OCI-LY1 (cell line): ENCODE results near the gene USP34.
"Not testable (repeated sequence)": the region's sequence is repeated elsewhere in the genome, so short reads cannot be mapped to it uniquely, and the experiment has no call there.

Experiments
- H2AFZ ChIP-seq: fragments of 200-600 bp; sonication (generic), shearing (Covaris generic); 2 replicates; pipeline ENCODE4 v1.6.0; 2014; ENCODE audit warnings: antibody characterized with exemption, mild to moderate bottlenecking, low read length
- H3F3A ChIP-seq: fragments of 200-600 bp; sonication (generic), shearing (Covaris generic); 2 replicates; pipeline ENCODE4 v1.6.0; 2014; ENCODE audit warnings: mild to moderate bottlenecking, antibody characterized with exemption, low read length, moderate library complexity; ENCODE audit not compliant: insufficient read depth
- H3K27ac ChIP-seq: fragments of 200-600 bp; sonication (generic); 2 replicates; pipeline ENCODE4 v1.5.1; 2014; ENCODE audit warnings: low read length, mixed run types, mild to moderate bottlenecking, low read depth; ENCODE audit not compliant: poor library complexity, severe bottlenecking
- H3K27me3 ChIP-seq: fragments of 200-600 bp; sonication (generic); 2 replicates; pipeline ENCODE4 v1.6.0; 2014; ENCODE audit warnings: antibody characterized with exemption, mild to moderate bottlenecking, low read length, moderate library complexity; ENCODE audit not compliant: insufficient read depth
- H3K36me3 ChIP-seq: fragments of 200-600 bp; sonication (generic); 2 replicates; pipeline ENCODE4 v1.6.1; 2014; ENCODE audit warnings: mild to moderate bottlenecking, antibody characterized with exemption, low read length, moderate library complexity, mixed read lengths; ENCODE audit not compliant: insufficient read depth
- H3K4me1 ChIP-seq: fragments of 200-600 bp; sonication (generic); 2 replicates; pipeline ENCODE4 v1.5.1; 2014; ENCODE audit warnings: mild to moderate bottlenecking, low read length, moderate library complexity; ENCODE audit not compliant: insufficient read depth, severe bottlenecking
- H3K4me2 ChIP-seq: fragments of 200-600 bp; sonication (generic), shearing (Covaris generic); 2 replicates; pipeline ENCODE4 v1.6.1; 2014; ENCODE audit warnings: low read length
- H3K4me3 ChIP-seq: fragments of 200-600 bp; sonication (generic); 2 replicates; pipeline ENCODE4 v1.5.1; 2014; ENCODE audit warnings: low read length, low read depth, mild to moderate bottlenecking, mixed read lengths; ENCODE audit not compliant: poor library complexity, severe bottlenecking
- H3K79me2 ChIP-seq: fragments of 200-600 bp; shearing (Covaris generic); 2 replicates; pipeline ENCODE4 v1.6.1; 2016; ENCODE audit warnings: mixed run types, low read length, mixed read lengths; ENCODE audit not compliant: insufficient read depth
- H3K9ac ChIP-seq: fragments of 200-600 bp; sonication (generic), shearing (Covaris generic); 2 replicates; pipeline ENCODE4 v1.6.1; 2014; ENCODE audit warnings: mild to moderate bottlenecking, low read length, mixed read lengths
- H3K9me2 ChIP-seq: fragments of 200-600 bp; sonication (generic), shearing (Covaris generic); 2 replicates; pipeline ENCODE4 v1.6.1; 2014; ENCODE audit warnings: low read depth, mild to moderate bottlenecking, low read length, mixed read lengths
- H3K9me3 ChIP-seq: fragments of 200-600 bp; shearing (Covaris generic); 2 replicates; pipeline ENCODE4 v1.6.1; 2014; ENCODE audit warnings: low read length, mixed read lengths
- H4K20me1 ChIP-seq: fragments of 200-600 bp; sonication (generic), shearing (Covaris generic); 2 replicates; pipeline ENCODE4 v1.6.0; 2016; ENCODE audit warnings: mild to moderate bottlenecking, low read length; ENCODE audit not compliant: insufficient read depth
- EZH2 ChIP-seq: fragments of 200-600 bp; sonication (generic), shearing (Covaris generic); IDR thresholded peaks from 2 replicates; pipeline ENCODE4 v1.8.0; 2017; ENCODE audit warnings: borderline replicate concordance, mixed run types, mild to moderate bottlenecking, antibody characterized with exemption, low read length, moderate library complexity, mixed read lengths
- TF ChIP-seq, protein P1 (sequence below): fragments of 200-600 bp; sonication (generic), shearing (Covaris generic); IDR thresholded peaks from 2 replicates; pipeline ENCODE4 v1.5.1; 2017; ENCODE audit warnings: mild to moderate bottlenecking, antibody characterized with exemption, low read length, moderate library complexity, mixed read lengths

Gene USP34

DNA sequence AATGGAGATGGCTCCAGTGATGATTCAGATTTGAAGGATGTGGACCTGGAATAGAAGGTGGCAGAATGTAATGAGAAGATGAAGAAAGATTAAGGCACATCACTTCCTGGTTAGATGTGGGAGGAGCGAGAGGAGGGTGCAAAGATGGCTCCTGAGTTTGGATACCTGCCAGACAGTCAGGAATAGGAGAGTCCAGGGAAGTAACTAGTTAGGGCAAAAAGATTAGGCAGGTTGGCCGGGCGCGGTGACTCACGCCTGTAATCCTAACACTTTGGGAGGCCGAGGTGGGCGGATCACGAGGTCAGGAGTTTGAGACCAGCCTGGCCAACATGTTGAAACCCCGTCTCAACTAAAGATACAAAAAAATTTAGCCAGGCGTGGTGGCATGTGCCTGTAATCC lies 303.3 kb downstream of the USP34 start:
- Histone ChIP-seq H3F3A (no peaks in the 10 kb centered on the region), H3K9ac (no peak overlapping the region), H3K27me3 (no peaks in the 10 kb centered on the region), H2AFZ (no peak overlapping the region), H3K9me3 (no peaks in the 10 kb centered on the region), H3K79me2 (no peaks in the 10 kb centered on the region), H3K27ac (no peak overlapping the region), H4K20me1 (no peaks in the 10 kb centered on the region), H3K36me3 (peaks cover 31% of the 10 kb centered on the region), H3K9me2 (no peaks in the 10 kb centered on the region), H3K4me2 (no peak overlapping the region), H3K4me1 (no peaks in the 10 kb centered on the region), H3K4me3 (no peak overlapping the region)
- no peak for TF ChIP-seq EZH2
- TF ChIP-seq, protein P1, sequence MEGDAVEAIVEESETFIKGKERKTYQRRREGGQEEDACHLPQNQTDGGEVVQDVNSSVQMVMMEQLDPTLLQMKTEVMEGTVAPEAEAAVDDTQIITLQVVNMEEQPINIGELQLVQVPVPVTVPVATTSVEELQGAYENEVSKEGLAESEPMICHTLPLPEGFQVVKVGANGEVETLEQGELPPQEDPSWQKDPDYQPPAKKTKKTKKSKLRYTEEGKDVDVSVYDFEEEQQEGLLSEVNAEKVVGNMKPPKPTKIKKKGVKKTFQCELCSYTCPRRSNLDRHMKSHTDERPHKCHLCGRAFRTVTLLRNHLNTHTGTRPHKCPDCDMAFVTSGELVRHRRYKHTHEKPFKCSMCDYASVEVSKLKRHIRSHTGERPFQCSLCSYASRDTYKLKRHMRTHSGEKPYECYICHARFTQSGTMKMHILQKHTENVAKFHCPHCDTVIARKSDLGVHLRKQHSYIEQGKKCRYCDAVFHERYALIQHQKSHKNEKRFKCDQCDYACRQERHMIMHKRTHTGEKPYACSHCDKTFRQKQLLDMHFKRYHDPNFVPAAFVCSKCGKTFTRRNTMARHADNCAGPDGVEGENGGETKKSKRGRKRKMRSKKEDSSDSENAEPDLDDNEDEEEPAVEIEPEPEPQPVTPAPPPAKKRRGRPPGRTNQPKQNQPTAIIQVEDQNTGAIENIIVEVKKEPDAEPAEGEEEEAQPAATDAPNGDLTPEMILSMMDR = no peak

DNA sequence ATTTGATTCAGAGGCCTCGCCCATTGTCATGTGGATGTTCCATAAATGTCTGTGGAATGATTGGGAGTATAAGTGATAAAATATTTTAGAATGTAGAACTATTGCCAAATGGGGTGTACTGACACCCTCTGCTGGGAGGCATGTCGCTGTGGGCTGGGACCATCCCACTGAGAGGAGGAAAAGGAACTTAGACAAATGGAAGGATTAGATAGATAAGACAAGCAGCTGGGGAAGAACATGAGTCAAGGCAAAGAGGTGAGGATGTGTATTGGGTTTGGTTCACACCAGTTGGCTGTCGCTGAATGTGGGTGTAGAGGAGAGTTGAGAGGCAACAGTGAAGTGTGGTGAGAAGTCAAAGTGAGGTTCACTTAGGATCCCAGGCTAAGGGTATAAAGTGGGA lies 304.9 kb downstream of the USP34 start:
- no peaks in the 10 kb centered on the region for H3K4me1 ChIP-seq
- no peak overlapping the region for H3K27ac ChIP-seq
- TF ChIP-seq, protein P1 = no peak
- no peak for TF ChIP-seq EZH2
- H3K9me2 ChIP-seq = no peaks in the 10 kb centered on the region
- H3K27me3 ChIP-seq = no peaks in the 10 kb centered on the region
- no peaks in the 10 kb centered on the region for H3F3A ChIP-seq
- H3K9me3 ChIP-seq = no peaks in the 10 kb centered on the region
- no peak overlapping the region for H3K4me2 ChIP-seq
- no peak overlapping the region for H3K4me3 ChIP-seq
- H3K79me2 ChIP-seq = no peaks in the 10 kb centered on the region
- H2AFZ ChIP-seq = no peak overlapping the region
- H3K9ac ChIP-seq = no peak overlapping the region
- no peaks in the 10 kb centered on the region for H4K20me1 ChIP-seq
- H3K36me3 ChIP-seq = peaks cover 38% of the 10 kb centered on the region

DNA sequence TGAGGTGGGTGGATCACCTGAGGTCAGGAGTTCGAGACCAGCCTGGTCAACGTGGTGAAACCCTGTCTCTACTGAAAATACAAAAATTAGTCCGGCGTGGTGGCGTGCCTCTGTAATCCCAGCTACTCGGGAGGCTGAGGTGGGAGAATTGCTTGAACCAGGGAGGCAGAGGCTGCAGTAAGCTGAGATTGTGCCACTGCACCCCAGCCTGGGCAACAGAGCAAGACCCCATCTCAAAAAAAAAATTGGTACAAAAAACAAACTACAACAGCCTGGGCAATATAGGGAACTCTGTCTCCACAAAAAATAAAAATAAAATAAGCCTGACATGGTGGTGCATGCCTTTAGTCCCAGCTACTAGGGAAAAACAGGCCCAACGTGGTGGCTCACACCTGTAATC lies 305.8 kb downstream of the USP34 start:
- not testable (repeated sequence) for H3K79me2 ChIP-seq, H3F3A ChIP-seq, H3K9me2 ChIP-seq, H3K4me2 ChIP-seq, H3K4me3 ChIP-seq, H3K27me3 ChIP-seq, H3K4me1 ChIP-seq, H4K20me1 ChIP-seq, H2AFZ ChIP-seq, H3K9ac ChIP-seq, H3K27ac ChIP-seq, H3K9me3 ChIP-seq
- H3K36me3 ChIP-seq = peaks cover 42% of the 10 kb centered on the region

DNA sequence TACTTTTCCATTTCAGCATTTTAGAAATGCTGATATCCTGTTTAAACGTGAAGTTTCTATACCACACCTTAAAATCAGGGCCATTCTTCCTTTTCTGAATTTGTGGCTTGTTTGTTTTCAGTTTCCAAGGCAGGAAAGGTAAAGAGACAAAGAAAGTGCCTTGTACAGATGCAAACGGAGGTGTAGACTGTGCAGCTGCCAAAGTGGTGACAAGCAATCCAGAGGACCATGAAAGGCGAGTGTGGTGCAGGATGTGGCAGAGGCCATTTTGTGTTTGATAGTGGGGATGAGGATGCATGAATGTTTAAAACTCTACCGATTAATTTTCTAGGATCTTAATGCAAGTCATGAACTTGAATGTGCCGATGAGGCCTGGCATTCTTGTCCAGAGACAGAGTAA lies 308.2 kb downstream of the USP34 start:
- Histone ChIP-seq H3F3A (no peaks in the 10 kb centered on the region), H3K27me3 (no peaks in the 10 kb centered on the region), H3K4me1 (no peaks in the 10 kb centered on the region), H3K4me2 (no peak overlapping the region), H3K9ac (no peak overlapping the region), H3K79me2 (no peaks in the 10 kb centered on the region), H3K9me3 (peaks cover 4% of the 10 kb centered on the region; the same call in 1 of the 2 replicates), H3K27ac (no peak overlapping the region), H3K4me3 (no peak overlapping the region), H3K36me3 (peaks cover 56% of the 10 kb centered on the region), H2AFZ (no peak overlapping the region), H3K9me2 (no peaks in the 10 kb centered on the region), H4K20me1 (no peaks in the 10 kb centered on the region)
- TF ChIP-seq EZH2 = no peak
- TF ChIP-seq, protein P1 = no peak
